ENCODE results near the gene TMBIM4.

The TMBIM4 gene

GRCh38 chr12:66140731-66141130 lies 29.1 kb downstream of the TMBIM4 start:
- TF ChIP-seq, protein P1, sequence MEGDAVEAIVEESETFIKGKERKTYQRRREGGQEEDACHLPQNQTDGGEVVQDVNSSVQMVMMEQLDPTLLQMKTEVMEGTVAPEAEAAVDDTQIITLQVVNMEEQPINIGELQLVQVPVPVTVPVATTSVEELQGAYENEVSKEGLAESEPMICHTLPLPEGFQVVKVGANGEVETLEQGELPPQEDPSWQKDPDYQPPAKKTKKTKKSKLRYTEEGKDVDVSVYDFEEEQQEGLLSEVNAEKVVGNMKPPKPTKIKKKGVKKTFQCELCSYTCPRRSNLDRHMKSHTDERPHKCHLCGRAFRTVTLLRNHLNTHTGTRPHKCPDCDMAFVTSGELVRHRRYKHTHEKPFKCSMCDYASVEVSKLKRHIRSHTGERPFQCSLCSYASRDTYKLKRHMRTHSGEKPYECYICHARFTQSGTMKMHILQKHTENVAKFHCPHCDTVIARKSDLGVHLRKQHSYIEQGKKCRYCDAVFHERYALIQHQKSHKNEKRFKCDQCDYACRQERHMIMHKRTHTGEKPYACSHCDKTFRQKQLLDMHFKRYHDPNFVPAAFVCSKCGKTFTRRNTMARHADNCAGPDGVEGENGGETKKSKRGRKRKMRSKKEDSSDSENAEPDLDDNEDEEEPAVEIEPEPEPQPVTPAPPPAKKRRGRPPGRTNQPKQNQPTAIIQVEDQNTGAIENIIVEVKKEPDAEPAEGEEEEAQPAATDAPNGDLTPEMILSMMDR (IDR thresholded peaks at IDR 0.05; ENCODE audit: low read length, missing control alignments), result no peak
- no peak for DNase-seq (ENCODE audit: low read depth)
- H3K4me3 ChIP-seq (replicated peaks; ENCODE audit: low read depth, low read length), result no peak overlapping the region

DNA sequence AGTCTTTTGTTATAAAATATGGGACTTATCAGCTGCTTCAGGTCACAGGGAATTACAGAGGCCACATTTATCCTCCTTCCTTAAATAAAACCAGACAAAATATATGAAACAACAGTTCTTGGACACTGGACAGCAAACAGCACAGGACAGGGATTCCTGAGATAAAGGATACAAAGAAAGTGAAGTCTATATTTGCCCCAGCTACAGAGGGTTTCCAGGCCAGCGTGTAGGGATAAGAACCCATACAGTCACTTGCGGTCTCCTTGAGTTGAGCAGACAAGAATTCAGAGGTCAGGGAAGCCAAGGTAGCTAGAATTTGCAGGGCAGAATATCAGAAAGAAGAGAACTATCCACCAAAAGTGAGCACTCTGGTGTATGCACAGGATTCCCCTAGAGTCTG lies 30.5 kb downstream of the TMBIM4 start:
- TF ChIP-seq, protein P1 (IDR thresholded peaks at IDR 0.05; ENCODE audit: low read length, missing control alignments), result no peak
- H3K4me3 ChIP-seq (replicated peaks; ENCODE audit: low read depth, low read length), result no peak overlapping the region
- DNase-seq (ENCODE audit: low read depth), result no peak

DNA sequence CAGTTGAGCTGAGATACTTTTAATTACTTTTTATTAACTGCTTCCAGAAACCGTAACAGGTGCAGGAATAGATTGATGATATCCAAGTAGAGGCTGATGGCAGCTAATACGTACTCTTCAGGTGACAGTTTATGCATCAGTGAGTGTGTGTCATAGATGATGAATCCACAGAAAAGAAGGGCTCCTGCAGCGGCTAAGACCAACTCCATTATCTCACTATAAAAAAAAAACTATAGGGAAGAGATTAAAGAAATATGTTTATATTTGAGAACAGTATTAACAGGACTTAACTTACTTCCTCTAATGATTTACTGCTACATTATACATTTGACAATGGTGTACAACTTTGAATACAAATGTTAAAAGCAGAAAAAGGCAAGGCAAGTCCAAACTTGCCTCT lies 31.9 kb downstream of the TMBIM4 start:
- TF ChIP-seq, protein P1 (IDR thresholded peaks at IDR 0.05; ENCODE audit: low read length, missing control alignments), result no peak
- DNase-seq (ENCODE audit: low read depth), result no peak
- H3K4me3 ChIP-seq (replicated peaks; ENCODE audit: low read depth, low read length), result no peak overlapping the region

GRCh38 chr12:66132408-66132807 lies 37.4 kb downstream of the TMBIM4 start:
- DNase-seq (ENCODE audit: low read depth), result peak; percentile 82
- TF ChIP-seq, protein P1 (IDR thresholded peaks at IDR 0.05; ENCODE audit: low read length, missing control alignments), result no peak

GRCh38 chr12:66131067-66131688 lies 38.6 kb downstream of the TMBIM4 start:
- peak overlapping the region; percentile 88 for H3K4me3 ChIP-seq (replicated peaks; ENCODE audit: low read depth, low read length)
- DNase-seq (ENCODE audit: low read depth), result no peak
- TF ChIP-seq, protein P1 (IDR thresholded peaks at IDR 0.05; ENCODE audit: low read length, missing control alignments), result no peak

More at GRCh38 chr12:66132408-66132807, 37.4 kb downstream of the TMBIM4 start:
- H3K4me3 ChIP-seq (replicated peaks; ENCODE audit: low read depth, low read length), result no peak overlapping the region

- peak; percentile 87 for DNase-seq (ENCODE audit: low read depth)
- TF ChIP-seq, protein P1 (IDR thresholded peaks at IDR 0.05; ENCODE audit: low read length, missing control alignments), result no peak
- H3K4me3 ChIP-seq (replicated peaks; ENCODE audit: low read depth, low read length), result peak within 1 kb of the TSS; percentile 88
These were observed 39.3 kb downstream of the TMBIM4 start, which contains the start of gene LLPH for GRCh38 chr12:66130267-66131066. TSS of gene LLPH (minus strand) at chr12:66130750. CDS start at chr12:66129106, 1,644 bp downstream.
